K562 (cell line): ENCODE measurements around the gene SPEG.

Source experiments
- GTF2F1 ChIP-seq: IDR thresholded peaks from 2 replicates; pipeline ENCODE4 v1.6.1; 2011; ENCODE audit warnings: low read depth, low read length, improper control_type of control experiment
- POLR2A ChIP-seq: fragments of 450-650 bp; conservative IDR thresholded peaks from 2 replicates; pipeline ENCODE4 v1.6.1; 2016
- RFX7 ChIP-seq: fragments of 250-450 bp; sonication (Bioruptor Pico); IDR thresholded peaks from 2 replicates; pipeline ENCODE4 v1.5.1; 2021; ENCODE audit warnings: mild to moderate bottlenecking
- YY1 ChIP-seq, 3 experiments: IDR thresholded peaks; 2 replicates each; pipeline ENCODE4 v1.6.1; 2011; ENCODE audit warnings: low read length in 2 of 3, mild to moderate bottlenecking in 2 of 3, moderate library complexity in 2 of 3, borderline replicate concordance in 1 of 3, control low read depth in 1 of 3, low read depth in 1 of 3; ENCODE audit not compliant: insufficient read depth in 3 of 3, insufficient replicate concordance in 2 of 3, control insufficient read depth in 1 of 3, insufficient read length in 1 of 3; ENCODE audit errors: extremely low read depth in 1 of 3
- ZNF655 ChIP-seq: fragments of 250-450 bp; sonication (Bioruptor Pico); IDR thresholded peaks from 2 replicates; pipeline ENCODE4 v1.5.0; 2021
- TF ChIP-seq, protein P1 (sequence below), 2 experiments: fragments of 200-800 bp in 1 of 2; sonication (Bioruptor generic) in 1 of 2; sonication (generic) in 1 of 2; formaldehyde crosslinking in 1 of 2; IDR thresholded peaks in 1 of 2; conservative IDR thresholded peaks in 1 of 2; 2 replicates each; pipeline versions ENCODE4 v1.5.0 to v1.6.1; 2016 to 2020; ENCODE audit warnings: missing compliant biosample characterization in 1 of 2, missing genetic modification characterization in 1 of 2, missing genetic modification reagents in 1 of 2
- TF ChIP-seq, protein P2 (sequence below), 2 experiments: fragments of 450-650 bp in 1 of 2; sonication (generic) in 1 of 2; formaldehyde crosslinking in 1 of 2; IDR thresholded peaks in 1 of 2; conservative IDR thresholded peaks in 1 of 2; 2 replicates each; pipeline versions ENCODE4 v1.6.1 to v1.8.1; 2016 to 2023; ENCODE audit warnings: mild to moderate bottlenecking in 2 of 2, moderate library complexity in 2 of 2, inconsistent platforms in 1 of 2, missing genetic modification reagents in 1 of 2
- TF ChIP-seq, protein P3 (sequence below), 3 experiments: IDR thresholded peaks in 2 of 3; conservative IDR thresholded peaks in 1 of 3; 2 replicates each; pipeline ENCODE4 v1.5.1; 2011 to 2012; ENCODE audit warnings: low read length in 3 of 3, mild to moderate bottlenecking in 3 of 3, control low read depth in 2 of 3, improper control_type of control experiment in 1 of 3, inconsistent platforms in 1 of 3, low read depth in 1 of 3, mixed read lengths in 1 of 3, moderate library complexity in 1 of 3; ENCODE audit not compliant: insufficient read depth in 2 of 3
- TF ChIP-seq, protein P4 (sequence below): sonication (generic); formaldehyde crosslinking; IDR thresholded peaks from 2 replicates; pipeline ENCODE4 v1.8.1; 2023; ENCODE audit warnings: mild to moderate bottlenecking, missing genetic modification reagents
- TF ChIP-seq, protein P5 (sequence below): fragments of 450-650 bp; IDR thresholded peaks from 2 replicates; pipeline ENCODE4 v1.6.1; 2016; ENCODE audit warnings: antibody characterized with exemption

DNA sequence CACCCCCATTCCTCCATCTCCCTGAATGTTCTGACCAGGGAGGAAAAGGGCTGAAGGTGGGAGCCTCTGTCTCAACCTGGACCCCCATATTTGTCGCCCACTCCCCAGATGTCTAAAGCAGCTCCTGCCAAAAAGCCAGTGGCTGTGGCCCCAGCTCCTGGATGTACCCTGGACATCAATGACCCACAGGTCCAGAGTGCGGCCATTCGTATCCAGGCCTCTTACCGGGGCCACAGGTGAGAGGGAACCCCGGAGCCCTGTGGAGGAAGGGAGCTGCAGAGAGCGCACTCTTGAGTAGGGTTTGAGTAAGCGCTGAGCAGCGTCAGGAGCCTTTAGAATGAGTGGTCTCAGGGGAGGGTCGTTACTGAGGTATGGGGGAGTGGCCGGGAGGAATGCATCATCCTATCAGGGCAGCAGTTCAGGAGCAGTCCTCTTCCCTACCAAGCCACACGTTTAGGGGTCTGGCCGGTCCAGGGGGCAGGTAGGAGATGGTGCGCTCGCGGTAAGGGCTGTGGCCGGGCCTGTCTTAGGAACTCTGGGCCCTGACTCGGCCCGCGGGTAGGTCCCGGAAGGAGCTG lies 61.7 kb downstream of the SPEG start:
- TF ChIP-seq RFX7 (no peak), ZNF655 (CRISPR knock-in tag) (no peak), YY1 (IDR thresholded peaks at IDR 0.05; ENCODE audit: borderline replicate concordance in 1 of 3, control insufficient read depth in 1 of 3, extremely low read depth in 1 of 3, insufficient read depth in 3 of 3, insufficient read length in 1 of 3, insufficient replicate concordance in 2 of 3, low read depth in 1 of 3, low read length in 2 of 3) (no peak), GTF2F1 (no peak), POLR2A (no peak)
- TF ChIP-seq, protein P1, sequence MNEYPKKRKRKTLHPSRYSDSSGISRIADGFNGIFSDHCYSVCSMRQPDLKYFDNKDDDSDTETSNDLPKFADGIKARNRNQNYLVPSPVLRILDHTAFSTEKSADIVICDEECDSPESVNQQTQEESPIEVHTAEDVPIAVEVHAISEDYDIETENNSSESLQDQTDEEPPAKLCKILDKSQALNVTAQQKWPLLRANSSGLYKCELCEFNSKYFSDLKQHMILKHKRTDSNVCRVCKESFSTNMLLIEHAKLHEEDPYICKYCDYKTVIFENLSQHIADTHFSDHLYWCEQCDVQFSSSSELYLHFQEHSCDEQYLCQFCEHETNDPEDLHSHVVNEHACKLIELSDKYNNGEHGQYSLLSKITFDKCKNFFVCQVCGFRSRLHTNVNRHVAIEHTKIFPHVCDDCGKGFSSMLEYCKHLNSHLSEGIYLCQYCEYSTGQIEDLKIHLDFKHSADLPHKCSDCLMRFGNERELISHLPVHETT (CRISPR knock-in tag; conservative IDR thresholded peaks at IDR 0.05 in 1 of 2, IDR thresholded peaks at IDR 0.05 in 1 of 2): no peak
- TF ChIP-seq, protein P2, sequence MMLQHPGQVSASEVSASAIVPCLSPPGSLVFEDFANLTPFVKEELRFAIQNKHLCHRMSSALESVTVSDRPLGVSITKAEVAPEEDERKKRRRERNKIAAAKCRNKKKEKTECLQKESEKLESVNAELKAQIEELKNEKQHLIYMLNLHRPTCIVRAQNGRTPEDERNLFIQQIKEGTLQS (IDR thresholded peaks at IDR 0.05): no peak
- TF ChIP-seq, protein P2 (CRISPR knock-in tag; conservative IDR thresholded peaks at IDR 0.05): no peak
- TF ChIP-seq, protein P3, sequence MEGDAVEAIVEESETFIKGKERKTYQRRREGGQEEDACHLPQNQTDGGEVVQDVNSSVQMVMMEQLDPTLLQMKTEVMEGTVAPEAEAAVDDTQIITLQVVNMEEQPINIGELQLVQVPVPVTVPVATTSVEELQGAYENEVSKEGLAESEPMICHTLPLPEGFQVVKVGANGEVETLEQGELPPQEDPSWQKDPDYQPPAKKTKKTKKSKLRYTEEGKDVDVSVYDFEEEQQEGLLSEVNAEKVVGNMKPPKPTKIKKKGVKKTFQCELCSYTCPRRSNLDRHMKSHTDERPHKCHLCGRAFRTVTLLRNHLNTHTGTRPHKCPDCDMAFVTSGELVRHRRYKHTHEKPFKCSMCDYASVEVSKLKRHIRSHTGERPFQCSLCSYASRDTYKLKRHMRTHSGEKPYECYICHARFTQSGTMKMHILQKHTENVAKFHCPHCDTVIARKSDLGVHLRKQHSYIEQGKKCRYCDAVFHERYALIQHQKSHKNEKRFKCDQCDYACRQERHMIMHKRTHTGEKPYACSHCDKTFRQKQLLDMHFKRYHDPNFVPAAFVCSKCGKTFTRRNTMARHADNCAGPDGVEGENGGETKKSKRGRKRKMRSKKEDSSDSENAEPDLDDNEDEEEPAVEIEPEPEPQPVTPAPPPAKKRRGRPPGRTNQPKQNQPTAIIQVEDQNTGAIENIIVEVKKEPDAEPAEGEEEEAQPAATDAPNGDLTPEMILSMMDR (IDR thresholded peaks at IDR 0.05 in 2 of 3, conservative IDR thresholded peaks at IDR 0.05 in 1 of 3; ENCODE audit: insufficient read depth in 2 of 3, low read depth in 1 of 3, low read length in 3 of 3): no peak
- TF ChIP-seq, protein P4, sequence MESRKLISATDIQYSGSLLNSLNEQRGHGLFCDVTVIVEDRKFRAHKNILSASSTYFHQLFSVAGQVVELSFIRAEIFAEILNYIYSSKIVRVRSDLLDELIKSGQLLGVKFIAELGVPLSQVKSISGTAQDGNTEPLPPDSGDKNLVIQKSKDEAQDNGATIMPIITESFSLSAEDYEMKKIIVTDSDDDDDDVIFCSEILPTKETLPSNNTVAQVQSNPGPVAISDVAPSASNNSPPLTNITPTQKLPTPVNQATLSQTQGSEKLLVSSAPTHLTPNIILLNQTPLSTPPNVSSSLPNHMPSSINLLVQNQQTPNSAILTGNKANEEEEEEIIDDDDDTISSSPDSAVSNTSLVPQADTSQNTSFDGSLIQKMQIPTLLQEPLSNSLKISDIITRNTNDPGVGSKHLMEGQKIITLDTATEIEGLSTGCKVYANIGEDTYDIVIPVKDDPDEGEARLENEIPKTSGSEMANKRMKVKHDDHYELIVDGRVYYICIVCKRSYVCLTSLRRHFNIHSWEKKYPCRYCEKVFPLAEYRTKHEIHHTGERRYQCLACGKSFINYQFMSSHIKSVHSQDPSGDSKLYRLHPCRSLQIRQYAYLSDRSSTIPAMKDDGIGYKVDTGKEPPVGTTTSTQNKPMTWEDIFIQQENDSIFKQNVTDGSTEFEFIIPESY (CRISPR knock-in tag): 0 out of 2 replicates have a peak, but pooled peaks have one; percentile 46
- TF ChIP-seq, protein P5, sequence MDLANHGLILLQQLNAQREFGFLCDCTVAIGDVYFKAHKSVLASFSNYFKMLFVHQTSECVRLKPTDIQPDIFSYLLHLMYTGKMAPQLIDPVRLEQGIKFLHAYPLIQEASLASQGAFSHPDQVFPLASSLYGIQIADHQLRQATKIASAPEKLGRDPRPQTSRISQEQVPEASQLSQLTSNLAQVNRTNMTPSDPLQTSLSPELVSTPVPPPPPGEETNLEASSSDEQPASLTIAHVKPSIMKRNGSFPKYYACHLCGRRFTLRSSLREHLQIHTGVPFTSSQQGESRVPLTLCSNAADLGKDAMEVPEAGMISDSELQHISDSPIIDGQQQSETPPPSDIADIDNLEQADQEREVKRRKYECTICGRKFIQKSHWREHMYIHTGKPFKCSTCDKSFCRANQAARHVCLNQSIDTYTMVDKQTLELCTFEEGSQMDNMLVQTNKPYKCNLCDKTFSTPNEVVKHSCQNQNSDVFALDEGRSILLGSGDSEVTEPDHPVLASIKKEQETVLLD: no peak
